Liver (tissue), 9 donors: ENCODE data around the gene SAMD4B. TPM values are rescaled to one million over a fixed set of nuclear protein-coding genes. Genes with fewer than 3 reads are reported as not detected.

ENCODE experiments used
- DNase-seq: peaks from one replicate; pipeline ENCODE4 v3.0.0-alpha.2; 2017; ENCODE audit warnings: low spot score
- H3K27ac ChIP-seq, 2 donors: one replicate each; pipeline ENCODE4 v1.7.0; 2013; ENCODE audit warnings: inconsistent platforms in 2 of 2, low read length in 2 of 2, control low read depth in 1 of 2, low read depth in 1 of 2, mild to moderate bottlenecking in 1 of 2
- H3K27me3 ChIP-seq, 4 donors: one replicate each; pipeline versions ENCODE4 v1.6.1 to v1.7.0; 2013; ENCODE audit warnings: low read length in 3 of 4, inconsistent platforms in 1 of 4, mild to moderate bottlenecking in 1 of 4, moderate library complexity in 1 of 4; ENCODE audit not compliant: control insufficient read depth in 4 of 4, insufficient read depth in 4 of 4
- H3K36me3 ChIP-seq, 4 donors: one replicate each; pipeline versions ENCODE4 v1.6.1 to v1.7.0; 2013; ENCODE audit warnings: low read length in 3 of 4, mild to moderate bottlenecking in 3 of 4, low read depth in 1 of 4, moderate library complexity in 1 of 4; ENCODE audit not compliant: control insufficient read depth in 4 of 4, insufficient read depth in 3 of 4
- H3K4me1 ChIP-seq, 4 donors: one replicate each; pipeline versions ENCODE4 v1.6.1 to v1.7.0; 2013; ENCODE audit warnings: low read length in 3 of 4, mild to moderate bottlenecking in 3 of 4, moderate library complexity in 1 of 4; ENCODE audit not compliant: control insufficient read depth in 4 of 4, insufficient read depth in 4 of 4
- H3K4me3 ChIP-seq, 3 donors: one replicate each; pipeline versions ENCODE4 v1.6.1 to v1.7.0; 2013; ENCODE audit warnings: low read length in 3 of 3, control low read depth in 1 of 3, low read depth in 1 of 3, mild to moderate bottlenecking in 1 of 3
- H3K9ac ChIP-seq, 2 donors: one replicate each; pipeline ENCODE4 v1.7.0; 2013; ENCODE audit warnings: low read length in 2 of 2, mild to moderate bottlenecking in 2 of 2, moderate library complexity in 2 of 2, control low read depth in 1 of 2, low read depth in 1 of 2
- H3K9me3 ChIP-seq, 4 donors: one replicate each; pipeline versions ENCODE4 v1.6.1 to v1.7.0; 2013; ENCODE audit warnings: low read length in 3 of 4; ENCODE audit not compliant: control insufficient read depth in 4 of 4
- ATF3 ChIP-seq: IDR thresholded peaks from 2 replicates; pipeline ENCODE4 v1.6.1; 2016; ENCODE audit warnings: antibody characterized with exemption
- CTCF ChIP-seq: fragments of 150-350 bp; IDR thresholded peaks from 2 replicates; pipeline ENCODE4 v1.5.1; 2017; ENCODE audit warnings: improper control_type of control experiment, low read depth, low read length; ENCODE audit not compliant: missing input control
- EGR1 ChIP-seq, 2 donors: IDR thresholded peaks; 2 replicates each; pipeline ENCODE4 v1.6.1; 2016 to 2018; ENCODE audit warnings: antibody characterized with exemption in 2 of 2, low read depth in 2 of 2
- FOXA1 ChIP-seq: IDR thresholded peaks from 2 replicates; pipeline ENCODE4 v1.6.1; 2016; ENCODE audit warnings: antibody characterized with exemption
- FOXA2 ChIP-seq: IDR thresholded peaks from 2 replicates; pipeline ENCODE4 v1.6.1; 2016; ENCODE audit warnings: antibody characterized with exemption
- GABPA ChIP-seq, 2 donors: IDR thresholded peaks in 1 of 2; conservative IDR thresholded peaks in 1 of 2; 2 replicates each; pipeline ENCODE4 v1.6.1; 2016; ENCODE audit warnings: antibody characterized with exemption in 2 of 2, mild to moderate bottlenecking in 1 of 2, moderate library complexity in 1 of 2
- HNF4A ChIP-seq, 2 donors: conservative IDR thresholded peaks; 2 replicates each; pipeline ENCODE4 v1.6.1; 2016; ENCODE audit warnings: antibody characterized with exemption in 2 of 2, mild to moderate bottlenecking in 2 of 2
- HNF4G ChIP-seq: IDR thresholded peaks from 2 replicates; pipeline ENCODE4 v1.6.1; 2016; ENCODE audit warnings: antibody characterized with exemption
- JUND ChIP-seq, 2 donors: IDR thresholded peaks; 2 replicates each; pipeline ENCODE4 v1.6.1; 2016; ENCODE audit warnings: antibody characterized with exemption in 2 of 2
- MAX ChIP-seq: IDR thresholded peaks from 2 replicates; pipeline ENCODE4 v1.6.1; 2016; ENCODE audit warnings: antibody characterized with exemption
- NR2F2 ChIP-seq: IDR thresholded peaks from 2 replicates; pipeline ENCODE4 v1.6.1; 2016; ENCODE audit warnings: antibody characterized with exemption
- RAD21 ChIP-seq, 2 donors: IDR thresholded peaks; 2 replicates each; pipeline ENCODE4 v1.6.1; 2016; ENCODE audit warnings: antibody characterized with exemption in 2 of 2, mild to moderate bottlenecking in 2 of 2
- REST ChIP-seq: IDR thresholded peaks from 2 replicates; pipeline ENCODE4 v1.6.1; 2016; ENCODE audit warnings: antibody characterized with exemption, mild to moderate bottlenecking
- RXRA ChIP-seq, 2 donors: IDR thresholded peaks; 2 replicates each; pipeline ENCODE4 v1.6.1; 2017 to 2018; ENCODE audit warnings: antibody characterized with exemption in 2 of 2, mild to moderate bottlenecking in 1 of 2
- SP1 ChIP-seq: IDR thresholded peaks from 2 replicates; pipeline ENCODE4 v1.6.1; 2018; ENCODE audit warnings: antibody characterized with exemption, mild to moderate bottlenecking
- TAF1 ChIP-seq: conservative IDR thresholded peaks from 2 replicates; pipeline ENCODE4 v1.6.1; 2016; ENCODE audit warnings: antibody characterized with exemption, mild to moderate bottlenecking
- YY1 ChIP-seq: IDR thresholded peaks from 2 replicates; pipeline ENCODE4 v1.6.1; 2016; ENCODE audit warnings: antibody characterized with exemption, mild to moderate bottlenecking
- ZBTB33 ChIP-seq: IDR thresholded peaks from 2 replicates; pipeline ENCODE4 v1.6.1; 2016; ENCODE audit warnings: antibody characterized with exemption
- WGBS: extraction: QIAGEN DNeasy Blood & Tissue Kit; methylation state at CpG from one replicate; pipeline ENCODE4 v1.1.7; 2013; 5-methylcytosine and 5-hydroxymethylcytosine counted together
- polyA plus RNA-seq, 2 donors: library from polyadenylated mRNA; stranded (reverse) in 1 of 2; unstranded in 1 of 2; fragments of 200-250 nt in 1 of 2; fragments of >200 nt in 1 of 2; fragmentation: Nextera tagmentation in 1 of 2; extraction: Ambion mirVana in 1 of 2; gene quantifications; one replicate each; pipeline versions ENCODE4 v1.2.1 to v1.2.3, GENCODE V29; 2013 to 2015
- total RNA-seq, 2 donors: library from RNA; depleted of rRNA; stranded (reverse); fragments of >200 nt; gene quantifications; one replicate each; pipeline ENCODE4 v1.2.3, GENCODE V29; 2014
- donor health status: healthy.
- donor health status: healthy.
- donor health status: healthy.
- donor health status: healthy.
- donor health status: healthy.

The SAMD4B gene
- total and polyA plus RNA-seq, 4 donors, result 17.3 to 39.4 (median 30.5) TPM

- peak; percentile 60 to 85 for TF ChIP-seq GABPA (IDR thresholded peaks at IDR 0.05 in 1 of 2, conservative IDR thresholded peaks at IDR 0.05 in 1 of 2)
- TF ChIP-seq NR2F2, result peak; percentile 33
- peak; percentile 71 to 81 for TF ChIP-seq RXRA (IDR thresholded peaks at IDR 0.05)
- TF ChIP-seq EGR1 (IDR thresholded peaks at IDR 0.05; ENCODE audit: low read depth in 2 of 2), result peak; percentile 81 to 93
- TF ChIP-seq JUND (IDR thresholded peaks at IDR 0.05), result peak; percentile 86 to 92
- TF ChIP-seq FOXA2, result no peak
- no peak for TF ChIP-seq YY1
- TF ChIP-seq TAF1, result peak; percentile 55
- no peak for TF ChIP-seq RAD21 (IDR thresholded peaks at IDR 0.05)
- peak; percentile 28 for TF ChIP-seq MAX
- no peak for TF ChIP-seq CTCF
- no peak for TF ChIP-seq HNF4G
- peak; percentile 16 to 44 for TF ChIP-seq HNF4A (conservative IDR thresholded peaks at IDR 0.05)
- peak; percentile 79 for TF ChIP-seq ATF3
- no peak for TF ChIP-seq REST
- no peak for TF ChIP-seq FOXA1
- TF ChIP-seq ZBTB33, result no peak
- TF ChIP-seq SP1, result peak; percentile 74
- no peaks in the 10 kb centered on the region for H3K27me3 ChIP-seq
- peaks cover 8 to 36% (median 11%) of the 10 kb centered on the region in 4 donors for H3K4me1 ChIP-seq
- H3K27ac ChIP-seq, result peak overlapping the region; percentile 89 to 98
- no peaks in the 10 kb centered on the region for H3K9me3 ChIP-seq
- peaks cover 0 to 9% (median 0%) of the 10 kb centered on the region in 4 donors for H3K36me3 ChIP-seq
- under 1% methylated on average over 52 of the region's 52 CpGs for WGBS
- peak overlapping the region; percentile 98 to 99 for H3K9ac ChIP-seq
- H3K4me3 ChIP-seq, result peak overlapping the region; percentile 45 to 95 (median 94)
- DNase-seq, result peak; percentile 72
Measured at GRCh38 chr19:39409208-39410016, 67.2 kb downstream of the SAMD4B start.
